Cardiac septum (tissue), 1 donor: ENCODE results near the gene FREY1. TPM values are rescaled to one million over a fixed set of nuclear protein-coding genes. Genes with fewer than 3 reads are reported as not detected.
A peak's percentile ranks its signal among the peaks of the same experiment; 100 is the strongest.
"Not testable (repeated sequence)": the region's sequence is repeated elsewhere in the genome, so short reads cannot be mapped to it uniquely, and the experiment has no call there.

ENCODE experiments used
- DNase-seq: peaks from one replicate; pipeline ENCODE4 v3.0.0-alpha.2; 2020; ENCODE audit warnings: low spot score
- intact Hi-C: fragments of 100-400 bp; cut with DNase I; formaldehyde crosslinking; loops from one replicate; pipeline ENCODE4 v1.14.0; 2022
- total RNA-seq: library from RNA; stranded (reverse); fragmentation: NEBNext Ultra II Directional; extraction: Animal tissue kit (Norgen Biotek cat#: 25700); gene quantifications from one replicate; pipeline ENCODE4 v1.2.1, GENCODE V29; 2021
- donor health status: DM: no; HTN: no; CAD: no.

The FREY1 gene
- total RNA-seq, 1 donor from 2014 or later = 0.54 TPM

DNA sequence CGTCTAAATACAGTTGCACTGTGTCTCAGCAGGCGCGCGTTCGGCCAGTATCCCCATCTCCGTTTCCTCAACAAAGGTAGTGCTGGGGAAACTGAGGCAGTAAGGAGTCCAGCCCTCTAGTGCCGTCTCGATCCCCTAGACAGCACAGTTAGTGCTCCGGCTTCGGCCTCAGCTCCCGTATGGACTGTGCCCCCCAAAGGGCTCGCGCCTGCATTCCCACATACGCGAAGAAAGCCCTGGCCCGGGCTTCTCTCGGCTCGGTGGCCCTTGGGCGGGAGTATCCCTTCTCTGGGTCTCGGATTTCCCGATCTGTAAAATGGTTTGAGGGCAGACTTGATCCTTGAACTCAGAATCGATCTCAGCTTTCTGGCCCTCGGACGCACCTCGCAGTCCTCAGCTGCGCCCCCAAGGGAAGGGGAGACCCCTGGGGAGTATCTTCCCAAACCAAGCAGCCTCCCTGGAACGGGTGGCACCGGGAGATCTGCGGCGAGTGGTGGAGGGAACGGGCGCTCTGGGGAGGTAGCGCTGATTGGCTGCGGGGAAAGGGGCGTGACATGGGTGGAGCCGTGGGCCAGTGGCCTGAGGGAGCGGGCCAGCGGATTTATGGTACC, 11.4 kb upstream of the FREY1 start:
- peak; percentile 93 for DNase-seq
- intact Hi-C loops = loop anchor here (1.0 kb wide), 1 partner anchor 71 kb away; the partner anchor contains the start of gene CRY2

- DNase-seq = peak; percentile 98
- intact Hi-C loops = loop anchor here (1.0 kb wide), 1 partner anchor 70 kb away; the partner anchor contains the start of gene CRY2
Measured at GRCh38 chr11:45917623-45918330, 10.7 kb upstream of the FREY1 start, which contains the start of gene PEX16. Gene PEX16, minus strand, starts transcription at chr11:45917877. Its CDS starts 66 bp downstream, at chr11:45917811.

GRCh38 chr11:45917286-45917622, 10.2 kb upstream of the FREY1 start:
- intact Hi-C loops = no loop called here

GRCh38 chr11:45915446-45915845, 8.4 kb upstream of the FREY1 start:
- intact Hi-C loops = no loop called here
- DNase-seq = no peak

More at GRCh38 chr11:45917286-45917622, 10.2 kb upstream of the FREY1 start:
- DNase-seq = no peak

GRCh38 chr11:45913942-45914635, 7.0 kb upstream of the FREY1 start:
- no peak for DNase-seq
- intact Hi-C loops = no loop called here

DNA sequence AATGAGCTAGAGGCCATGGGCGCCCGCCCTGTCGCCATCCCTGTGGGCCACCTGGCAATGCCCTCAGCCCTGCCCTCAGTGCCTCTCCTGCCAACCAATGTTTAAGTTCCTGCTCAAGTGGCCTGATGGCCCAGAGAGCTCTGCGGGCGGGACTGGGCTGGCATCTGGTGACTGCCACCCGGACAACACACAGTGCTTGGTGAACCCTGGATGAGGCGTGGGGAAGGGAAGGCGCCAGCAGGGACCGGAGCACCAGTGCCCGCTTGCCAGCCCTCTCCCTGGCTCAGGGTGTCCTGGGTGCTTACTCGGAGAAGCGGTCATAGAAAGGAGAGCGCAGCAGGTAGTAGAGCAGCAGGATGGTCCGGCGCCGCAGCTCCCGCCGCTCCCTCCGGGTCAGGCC, 6.4 kb upstream of the FREY1 start:
- intact Hi-C loops = no loop called here
- no peak for DNase-seq

DNA sequence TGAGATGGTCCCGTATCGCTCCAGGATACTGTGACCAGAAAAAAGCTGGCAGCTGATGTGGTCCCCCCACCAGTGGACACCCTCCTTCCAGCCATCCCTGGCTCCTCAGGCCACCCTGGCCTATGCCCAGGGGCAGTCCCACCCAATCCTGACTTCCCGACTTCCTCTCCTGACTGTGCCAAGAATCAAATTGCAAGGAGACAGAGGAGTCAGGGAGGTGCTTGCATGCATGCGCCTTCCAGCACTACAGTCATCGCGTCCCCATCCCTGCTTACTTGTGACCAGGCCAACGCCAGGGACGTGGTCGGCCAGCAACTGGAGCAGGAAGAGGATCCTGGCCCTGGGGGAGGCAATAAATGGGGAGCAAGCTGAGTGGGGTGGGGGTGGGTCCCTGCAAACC, 3.6 kb upstream of the FREY1 start:
- intact Hi-C loops = no loop called here
- DNase-seq = no peak

DNA sequence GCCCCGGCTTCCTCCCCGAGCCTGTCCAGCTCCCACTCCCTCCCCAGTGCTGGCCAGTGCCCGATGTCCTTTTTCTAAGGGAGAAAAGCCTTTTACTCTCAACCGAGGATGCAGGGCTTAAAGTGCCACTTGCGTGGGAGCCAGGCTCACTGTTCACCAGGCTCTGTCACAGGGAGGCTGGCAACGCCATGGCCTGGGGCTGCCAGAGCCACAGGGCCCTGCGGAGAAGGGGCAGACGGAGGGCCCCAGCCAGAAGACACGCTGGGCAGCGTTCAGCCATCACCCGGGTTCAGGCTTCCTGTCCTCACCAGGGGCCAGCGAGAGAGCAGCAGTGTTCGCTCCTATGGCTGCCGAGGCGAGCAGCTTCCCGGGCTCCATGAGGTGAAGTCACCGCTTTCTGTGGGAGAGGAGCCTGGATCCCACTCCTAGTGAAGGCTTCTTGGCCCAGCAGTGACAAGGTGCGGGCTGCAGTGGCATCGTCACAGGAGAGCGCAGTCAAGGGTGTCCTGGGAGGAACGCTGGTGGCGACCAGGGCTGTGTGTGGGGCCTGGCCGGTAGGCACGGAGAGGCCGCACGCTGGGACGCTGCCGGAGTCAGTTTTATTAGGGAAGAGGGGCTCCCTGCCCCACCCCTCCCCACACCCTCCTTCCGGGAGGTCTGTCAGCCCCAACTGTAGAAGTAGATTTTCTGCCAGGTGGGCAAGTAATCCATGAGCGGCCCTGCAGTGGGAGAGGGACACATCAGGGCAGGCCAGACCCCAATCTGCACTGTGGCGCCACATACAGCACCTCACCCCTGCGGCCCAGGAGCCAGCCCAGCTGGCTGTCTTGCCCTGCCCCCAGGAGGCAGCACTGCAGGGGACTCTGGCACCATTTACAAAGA, 2.8 kb upstream of the FREY1 start:
- DNase-seq = no peak
- intact Hi-C loops = no loop called here

GRCh38 chr11:45907911-45908370, 870 bp upstream of the FREY1 start:
- no peak for DNase-seq
- intact Hi-C loops = no loop called here

GRCh38 chr11:45906096-45906682, 882 bp downstream of the FREY1 start:
- intact Hi-C loops = no loop called here
- no peak for DNase-seq

- intact Hi-C loops, DNase-seq: not testable (repeated sequence)
Measured at GRCh38 chr11:45905576-45905975, 1.5 kb downstream of the FREY1 start.

- intact Hi-C loops = no loop called here
- DNase-seq = no peak
Measured at GRCh38 chr11:45905095-45905494, 2.0 kb downstream of the FREY1 start.

DNA sequence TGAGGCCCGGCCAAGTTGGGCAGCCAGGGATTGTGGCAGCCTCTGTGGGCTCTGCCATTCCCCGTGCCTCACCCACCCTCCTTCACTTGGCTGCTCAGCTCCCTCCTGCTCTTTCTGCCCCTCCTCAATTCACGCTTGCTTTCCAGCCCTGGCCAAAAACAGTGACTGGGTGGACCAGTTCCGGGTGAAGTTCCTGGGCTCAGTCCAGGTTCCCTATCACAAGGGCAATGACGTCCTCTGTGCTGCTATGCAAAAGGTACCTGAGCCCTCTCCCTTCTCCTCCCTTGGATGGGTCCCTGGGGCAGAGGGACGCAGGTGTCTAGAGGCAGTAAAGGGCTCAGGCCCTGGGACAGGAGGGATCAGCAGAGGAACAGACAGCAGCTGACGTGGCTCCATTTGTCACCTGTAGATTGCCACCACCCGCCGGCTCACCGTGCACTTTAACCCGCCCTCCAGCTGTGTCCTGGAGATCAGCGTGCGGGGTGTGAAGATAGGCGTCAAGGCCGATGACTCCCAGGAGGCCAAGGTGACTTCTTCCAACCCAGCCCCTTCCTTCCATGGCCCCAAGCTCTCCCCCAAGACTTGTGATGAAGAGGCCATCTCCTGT, 2.7 kb downstream of the FREY1 start:
- DNase-seq = no peak
- intact Hi-C loops = no loop called here

- DNase-seq = no peak
- intact Hi-C loops = no loop called here
Measured at GRCh38 chr11:45902452-45903380, 4.4 kb downstream of the FREY1 start.

DNA sequence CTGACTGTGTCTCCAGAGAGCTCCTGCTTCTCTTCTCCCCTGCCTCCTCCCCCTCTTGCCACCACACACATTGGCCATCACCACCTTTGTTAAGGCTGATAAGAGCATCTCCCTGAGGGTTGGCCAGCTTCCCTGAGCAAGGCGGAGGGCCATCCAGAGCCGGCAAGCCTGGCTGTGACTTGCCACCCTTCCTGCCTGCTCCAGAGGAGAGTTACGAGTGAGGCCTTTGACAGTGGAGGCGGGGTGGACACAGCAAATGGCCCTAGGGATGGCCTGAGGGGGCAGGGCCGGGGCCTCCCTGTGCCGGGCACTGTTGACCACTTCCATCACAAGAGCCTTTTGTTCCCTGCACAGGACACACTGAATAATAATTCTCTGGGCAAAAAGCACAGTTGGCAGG, 5.4 kb downstream of the FREY1 start:
- DNase-seq = no peak
- intact Hi-C loops = no loop called here

DNA sequence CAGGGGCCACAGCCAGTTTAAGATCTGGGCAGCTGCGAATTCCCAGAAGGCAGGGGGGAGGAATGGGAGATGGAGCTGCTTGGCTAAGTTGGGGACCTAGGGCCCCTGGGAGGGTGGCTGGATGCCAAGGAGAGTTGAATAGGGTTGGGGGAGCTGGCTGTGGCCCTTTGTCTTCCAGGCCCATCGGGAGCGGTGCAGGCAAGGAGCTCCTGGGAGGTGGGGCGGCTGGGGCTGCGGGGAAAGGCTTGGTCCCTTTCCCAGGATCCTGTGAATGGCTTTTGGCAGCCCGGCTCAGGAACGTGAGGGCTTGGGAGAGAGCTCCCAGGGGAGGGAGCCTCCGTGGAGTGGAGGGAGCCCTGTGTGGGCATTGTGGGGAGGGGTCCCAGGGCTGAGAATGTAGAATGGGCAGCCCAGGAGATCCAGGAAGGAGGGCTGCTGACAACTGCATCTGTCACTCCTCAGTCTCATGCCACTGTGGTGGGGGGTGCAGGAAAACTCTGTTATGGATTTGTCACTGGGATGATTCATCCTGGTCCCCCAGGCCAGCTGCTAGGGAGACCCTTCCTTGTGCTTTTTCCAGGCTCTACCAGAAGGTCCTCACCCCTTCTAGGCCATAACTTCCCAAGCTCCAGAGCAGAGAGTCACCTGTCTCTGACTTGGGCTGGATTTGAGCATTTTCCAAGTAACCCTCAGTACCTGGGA, 6.0 kb downstream of the FREY1 start:
- no peak for DNase-seq
- intact Hi-C loops = no loop called here

DNA sequence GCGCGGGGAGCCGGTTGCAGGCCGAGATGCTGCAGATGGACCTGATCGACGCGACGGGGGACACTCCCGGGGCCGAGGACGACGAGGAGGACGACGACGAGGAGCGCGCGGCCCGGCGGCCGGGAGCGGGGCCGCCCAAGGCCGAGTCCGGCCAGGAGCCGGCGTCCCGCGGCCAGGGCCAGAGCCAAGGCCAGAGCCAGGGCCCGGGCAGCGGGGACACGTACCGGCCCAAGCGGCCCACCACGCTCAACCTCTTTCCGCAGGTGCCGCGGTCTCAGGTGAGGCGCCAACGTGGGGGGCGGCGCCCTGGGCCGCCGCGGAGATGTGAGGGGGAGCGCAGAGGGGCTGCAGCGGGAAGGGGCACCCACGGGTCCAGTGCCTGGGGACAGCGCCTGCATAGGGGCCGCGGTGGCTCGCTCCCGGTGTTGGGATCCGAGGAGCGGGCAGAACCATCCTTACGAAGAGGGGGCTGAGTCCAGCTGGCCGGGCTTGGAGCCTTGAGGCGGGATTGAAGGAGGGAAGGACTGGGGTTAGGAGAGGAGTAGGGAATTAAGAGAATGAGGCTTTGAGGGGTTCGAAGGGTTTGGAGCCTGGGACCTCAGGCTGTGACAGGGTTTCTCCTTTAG, 6.8 kb downstream of the FREY1 start:
- DNase-seq, intact Hi-C loops: not testable (repeated sequence)
